HCT116 (cell line): ENCODE measurements around the gene TNFAIP3. TPM values are rescaled to one million over a fixed set of nuclear protein-coding genes. Genes with fewer than 3 reads are reported as not detected.

Experiments
- ATAC-seq: fragments of 200-7000 bp; cut with Tn5 transposase; 2 replicates; pipeline ENCODE4 v1.9.1; 2020; ENCODE audit warnings: mild to moderate bottlenecking, moderate library complexity
- BruUV-seq: library from RNA; stranded (reverse); fragments of 400-500 nt; replicated peaks from 2 replicates; lab custom pipeline; 2021; lab: Mats Ljungman, UMichigan
- CTCF ChIA-PET: fragments of 300-600 bp; sonication (Branson Sonifier 250); formaldehyde crosslinking; loops from one replicate; lab custom pipeline; 2021; ENCODE audit warnings: antibody characterized with exemption; lab: Charles Lee
- POLR2A ChIA-PET: fragments of 300-600, 350-600 bp; sonication (Branson Sonifier 250); formaldehyde crosslinking; loops from one replicate; lab custom pipeline; 2021; ENCODE audit warnings: antibody characterized with exemption; lab: Charles Lee
- RAD21 ChIA-PET, 2 experiments: fragments of 300-600 bp; sonication (Branson Sonifier 250); formaldehyde crosslinking; loops; one replicate each; lab custom pipeline; 2023; ENCODE audit warnings: low total read pairs in 2 of 2; ENCODE audit not compliant: uncharacterized antibody in 2 of 2, unreplicated experiment in 2 of 2, low non-redundant PET in 1 of 2; lab: Charles Lee
- DNase-seq: peaks from one replicate; pipeline ENCODE4 v3.0.0-alpha.2; 2010; ENCODE audit warnings: low read depth, low spot score
- H2AFZ ChIP-seq: fragments of 200-600 bp; shearing (Covaris generic), sonication (generic); 2 replicates; pipeline ENCODE4 v1.6.1; 2017; ENCODE audit warnings: low read depth, mixed run types, mixed read lengths, antibody characterized with exemption, low read length; ENCODE audit not compliant: poor library complexity, severe bottlenecking
- H3K27ac ChIP-seq: 2 replicates; pipeline ENCODE4 v1.5.1; 2012; ENCODE audit warnings: low read depth, low read length
- H3K27me3 ChIP-seq: fragments of 200-600 bp; sonication (generic); 2 replicates; pipeline ENCODE4 v1.6.1; 2016; ENCODE audit warnings: mixed run types, low read length, mixed read lengths; ENCODE audit not compliant: insufficient read depth
- H3K36me3 ChIP-seq, 2 experiments: fragments of 200-500 bp in 1 of 2; fragments of 200-600 bp in 1 of 2; sonication (Bioruptor generic) in 1 of 2; sonication (generic) in 1 of 2; 2 replicates each; pipeline versions ENCODE4 v1.5.1 to v1.6.1; 2014 to 2016; ENCODE audit warnings: low read length in 2 of 2, inconsistent platforms in 1 of 2, mixed read lengths in 1 of 2, mixed run types in 1 of 2; ENCODE audit not compliant: insufficient read depth in 2 of 2, control insufficient read depth in 1 of 2
- H3K4me1 ChIP-seq, 2 experiments: fragments of 200-600 bp in 1 of 2; sonication (generic) in 1 of 2; 2 replicates each; pipeline versions ENCODE4 v1.5.1 to v1.6.1; 2012 to 2017; ENCODE audit warnings: low read length in 2 of 2, inconsistent platforms in 1 of 2, mild to moderate bottlenecking in 1 of 2, mixed read lengths in 1 of 2, mixed run types in 1 of 2, moderate library complexity in 1 of 2; ENCODE audit not compliant: insufficient read depth in 2 of 2, control insufficient read depth in 1 of 2
- H3K4me2 ChIP-seq: fragments of 200-600 bp; sonication (generic); 2 replicates; pipeline ENCODE4 v1.6.1; 2017; ENCODE audit warnings: mixed run types, low read length, mixed read lengths
- H3K4me3 ChIP-seq, 2 experiments: fragments of 200-600 bp in 1 of 2; sonication (generic) in 1 of 2; replicated peaks in 1 of 2; 2 replicates each; pipeline ENCODE4 v1.5.1; 2011 to 2016; ENCODE audit warnings: low read length in 2 of 2, control low read depth in 1 of 2, low read depth in 1 of 2, mild to moderate bottlenecking in 1 of 2, mixed read lengths in 1 of 2, mixed run types in 1 of 2
- H3K79me2 ChIP-seq: fragments of 200-600 bp; sonication (generic); 2 replicates; pipeline ENCODE4 v1.6.1; 2017; ENCODE audit warnings: mild to moderate bottlenecking, mixed run types, low read length, moderate library complexity, mixed read lengths; ENCODE audit not compliant: insufficient read depth
- H3K9ac ChIP-seq: fragments of 200-600 bp; sonication (generic); 2 replicates; pipeline ENCODE4 v1.6.1; 2016; ENCODE audit warnings: low read length, mixed read lengths
- H3K9me2 ChIP-seq: fragments of 200-600 bp; sonication (generic), shearing (Covaris generic); 2 replicates; pipeline ENCODE4 v1.6.1; 2017; ENCODE audit warnings: mixed run types, mild to moderate bottlenecking, moderate library complexity; ENCODE audit not compliant: insufficient read depth
- H3K9me3 ChIP-seq, 2 experiments: fragments of 200-500 bp in 1 of 2; fragments of 200-600 bp in 1 of 2; sonication (Bioruptor generic) in 1 of 2; sonication (generic) in 1 of 2; 2 replicates each; pipeline ENCODE4 v1.6.1; 2014 to 2017; ENCODE audit warnings: low read length in 2 of 2, mixed read lengths in 2 of 2, inconsistent platforms in 1 of 2, low read depth in 1 of 2, mild to moderate bottlenecking in 1 of 2, mixed run types in 1 of 2, moderate library complexity in 1 of 2; ENCODE audit not compliant: control insufficient read depth in 1 of 2, insufficient read depth in 1 of 2
- H4K20me1 ChIP-seq: fragments of 200-600 bp; sonication (generic), shearing (Covaris generic); 2 replicates; pipeline ENCODE4 v1.6.1; 2017; ENCODE audit warnings: mixed run types, mild to moderate bottlenecking, moderate library complexity; ENCODE audit not compliant: insufficient read depth
- CBX3 ChIP-seq: IDR thresholded peaks from 2 replicates; pipeline ENCODE4 v1.6.1; 2012; ENCODE audit warnings: low read depth
- CEBPB ChIP-seq: IDR thresholded peaks from 2 replicates; pipeline ENCODE4 v1.6.1; 2012; ENCODE audit warnings: low read depth
- EGR1 ChIP-seq: IDR thresholded peaks from 2 replicates; pipeline ENCODE4 v1.6.1; 2012; ENCODE audit warnings: low read depth
- EZH2 ChIP-seq: fragments of 200-600 bp; sonication (generic); IDR thresholded peaks from 2 replicates; pipeline ENCODE4 v1.6.1; 2017; ENCODE audit warnings: antibody characterized with exemption, mixed run types
- FOSL1 ChIP-seq: IDR thresholded peaks from 2 replicates; pipeline ENCODE4 v1.6.1; 2012; ENCODE audit warnings: low read depth
- POLR2A ChIP-seq: IDR thresholded peaks from 2 replicates; pipeline ENCODE4 v1.7.0; 2011; ENCODE audit warnings: borderline replicate concordance; ENCODE audit not compliant: insufficient read depth, insufficient read length; ENCODE audit errors: extremely low read depth
- SIN3A ChIP-seq: IDR thresholded peaks from 2 replicates; pipeline ENCODE4 v1.6.1; 2012; ENCODE audit warnings: low read depth
- SP1 ChIP-seq: IDR thresholded peaks from 2 replicates; pipeline ENCODE4 v1.6.1; 2012; ENCODE audit warnings: low read depth
- SRF ChIP-seq: IDR thresholded peaks from 2 replicates; pipeline ENCODE4 v1.6.1; 2012; ENCODE audit warnings: low read depth
- TCF7L2 ChIP-seq: IDR thresholded peaks from 2 replicates; pipeline ENCODE4 v1.7.0; 2011; ENCODE audit warnings: borderline replicate concordance, inconsistent platforms; ENCODE audit not compliant: insufficient read depth, insufficient read length; ENCODE audit errors: extremely low read depth
- YY1 ChIP-seq: IDR thresholded peaks from 2 replicates; pipeline ENCODE4 v1.6.1; 2011; ENCODE audit warnings: low read length, low read depth, moderate library complexity, mild to moderate bottlenecking; ENCODE audit not compliant: insufficient replicate concordance; ENCODE audit errors: extremely low read depth
- ZNF274 ChIP-seq: fragments of 200-500 bp; sonication (Bioruptor generic); IDR thresholded peaks from 2 replicates; pipeline ENCODE4 v1.6.1; 2014; ENCODE audit warnings: mild to moderate bottlenecking, low read depth, low read length, inconsistent platforms
- intact Hi-C: fragments of 100-400 bp; cut with micrococcal nuclease; formaldehyde crosslinking; loops from 2 replicates; pipeline ENCODE4 v1.10.0; 2022
- total RNA-seq: library from RNA; stranded (reverse); gene quantifications from one replicate; pipeline ENCODE4 v1.2.1, GENCODE V29; 2021; ENCODE audit not compliant: unreplicated experiment
- TF ChIP-seq, protein P1 (sequence below): IDR thresholded peaks from 2 replicates; pipeline ENCODE4 v1.6.1; 2012

TNFAIP3 gene
- total RNA-seq, 1 experiment from 2014 or later = 4.4 TPM

DNA sequence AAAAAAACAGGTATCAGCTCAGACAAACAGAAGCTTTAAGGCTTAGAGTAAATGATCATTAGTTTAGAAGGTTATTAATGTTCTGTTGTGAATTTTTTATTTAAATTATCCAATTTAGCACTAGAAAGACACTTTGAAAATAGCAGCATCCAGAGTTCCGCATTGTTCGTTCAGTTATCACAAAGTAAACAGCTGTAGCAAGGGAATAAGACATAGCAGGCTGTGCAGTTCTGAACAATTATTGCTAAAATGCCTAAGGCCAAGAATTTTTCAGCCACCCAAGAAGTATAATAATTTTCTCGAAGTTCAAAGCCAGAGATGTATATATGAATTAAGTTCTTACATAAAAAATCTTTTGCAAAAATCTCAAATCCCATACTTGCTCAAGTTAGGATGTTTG lies 8.0 kb upstream of the TNFAIP3 start (continued):
- TF ChIP-seq, protein P1, sequence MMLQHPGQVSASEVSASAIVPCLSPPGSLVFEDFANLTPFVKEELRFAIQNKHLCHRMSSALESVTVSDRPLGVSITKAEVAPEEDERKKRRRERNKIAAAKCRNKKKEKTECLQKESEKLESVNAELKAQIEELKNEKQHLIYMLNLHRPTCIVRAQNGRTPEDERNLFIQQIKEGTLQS = no peak
- TF ChIP-seq CBX3 = no peak
- TF ChIP-seq YY1 = no peak
- TF ChIP-seq EZH2 = no peak
- TF ChIP-seq SP1 = no peak
- TF ChIP-seq CEBPB = no peak
- TF ChIP-seq SIN3A = no peak
- no peak for TF ChIP-seq EGR1
- TF ChIP-seq TCF7L2 = no peak

DNA sequence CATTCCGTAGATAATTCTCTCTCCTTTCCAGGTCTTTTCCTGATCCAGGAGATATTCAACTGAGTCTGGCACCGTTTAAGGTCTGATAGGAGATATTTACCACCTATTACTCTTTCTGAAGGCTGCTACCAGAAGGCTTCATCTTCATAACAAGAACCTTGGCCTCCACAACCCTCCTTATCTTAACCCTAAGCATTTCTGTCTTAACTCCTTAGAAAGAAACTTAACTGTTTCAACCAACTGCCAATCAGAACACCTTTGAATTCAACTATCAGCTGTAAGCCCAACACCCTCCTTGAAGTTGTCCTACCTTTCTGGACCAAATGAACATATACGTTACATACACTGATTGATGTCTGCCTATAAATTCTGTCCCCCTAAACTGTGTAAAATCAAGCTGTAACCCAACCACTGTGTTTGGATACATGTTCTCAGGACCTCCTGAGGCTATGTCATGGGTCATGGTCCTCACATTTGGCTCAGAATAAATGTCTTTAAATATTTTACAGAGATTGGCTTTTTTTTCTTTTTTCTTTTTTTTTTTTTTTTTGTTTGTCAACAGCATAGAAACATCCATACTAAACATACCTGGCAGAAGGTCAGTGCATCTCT lies 6.6 kb upstream of the TNFAIP3 start:
- TF ChIP-seq YY1 (no peak), SRF (no peak), CEBPB (no peak), ZNF274 (no peak), POLR2A (no peak), FOSL1 (no peak)
- TF ChIP-seq, all 23 proteins: peak for 0
- intact Hi-C loops = no loop called here
- BruUV-seq = no TSS peak
- no peak overlapping the region for H2AFZ ChIP-seq
- H3K9me3 ChIP-seq = no peaks in the 10 kb centered on the region
- no peaks in the 10 kb centered on the region for H4K20me1 ChIP-seq
- no peaks in the 10 kb centered on the region for H3K9me2 ChIP-seq
- no peak overlapping the region for H3K4me2 ChIP-seq
- H3K79me2 ChIP-seq = no peaks in the 10 kb centered on the region
- DNase-seq (no peak), ATAC-seq (no peak)
- H3K27ac ChIP-seq = no peak overlapping the region
- CTCF ChIA-PET = no interaction called here
- POLR2A ChIA-PET = no interaction called here
- peaks cover 0 to 6% of the 10 kb centered on the region in 2 experiments; a peak in 1 of 4 replicates for H3K4me1 ChIP-seq
- RAD21 ChIA-PET = no interaction called here
- no peaks in the 10 kb centered on the region for H3K36me3 ChIP-seq
- H3K4me3 ChIP-seq = no peak overlapping the region
- H3K27me3 ChIP-seq = no peaks in the 10 kb centered on the region
- no peak overlapping the region for H3K9ac ChIP-seq
